Nephron progenitor cell (in vitro differentiated cells): Measurements from ENCODE around the gene ZFP57.

Experiments
- DNase-seq: peaks from one replicate; pipeline ENCODE4 v3.0.0; 2021
- H3K27ac Mint-ChIP-seq: 2 replicates; pipeline ENCODE4 v1.8.0; 2021; ENCODE audit warnings: mild to moderate bottlenecking, moderate library complexity, mixed read lengths
- H3K27me3 Mint-ChIP-seq: 2 replicates; pipeline ENCODE4 v1.8.0; 2021; ENCODE audit warnings: mild to moderate bottlenecking, low read depth, mixed read lengths; ENCODE audit not compliant: poor library complexity
- H3K36me3 Mint-ChIP-seq: 2 replicates; pipeline ENCODE4 v1.8.0; 2021; ENCODE audit warnings: low read depth, mixed read lengths
- H3K4me1 Mint-ChIP-seq: 2 replicates; pipeline ENCODE4 v1.8.0; 2021; ENCODE audit warnings: mixed read lengths
- H3K4me3 Mint-ChIP-seq: 2 replicates; pipeline ENCODE4 v1.8.0; 2021; ENCODE audit warnings: mild to moderate bottlenecking, moderate library complexity, mixed read lengths
- H3K9me3 Mint-ChIP-seq: 2 replicates; pipeline ENCODE4 v1.8.0; 2021; ENCODE audit warnings: mild to moderate bottlenecking, moderate library complexity, mixed read lengths
- TF ChIP-seq, protein P1 (sequence below): fragments of 200-600 bp; sonication (generic); IDR thresholded peaks from 2 replicates; pipeline ENCODE4 v1.5.0; 2021; ENCODE audit warnings: antibody characterized with exemption

ZFP57 gene

GRCh38 chr6:29705389-29706231, 24.7 kb upstream of the ZFP57 start:
- H3K36me3 Mint-ChIP-seq, result no peaks in the 10 kb centered on the region
- no peaks in the 10 kb centered on the region for H3K4me1 Mint-ChIP-seq
- H3K27me3 Mint-ChIP-seq, result peaks cover 83% of the 10 kb centered on the region
- no peak overlapping the region for H3K27ac Mint-ChIP-seq
- TF ChIP-seq, protein P1, sequence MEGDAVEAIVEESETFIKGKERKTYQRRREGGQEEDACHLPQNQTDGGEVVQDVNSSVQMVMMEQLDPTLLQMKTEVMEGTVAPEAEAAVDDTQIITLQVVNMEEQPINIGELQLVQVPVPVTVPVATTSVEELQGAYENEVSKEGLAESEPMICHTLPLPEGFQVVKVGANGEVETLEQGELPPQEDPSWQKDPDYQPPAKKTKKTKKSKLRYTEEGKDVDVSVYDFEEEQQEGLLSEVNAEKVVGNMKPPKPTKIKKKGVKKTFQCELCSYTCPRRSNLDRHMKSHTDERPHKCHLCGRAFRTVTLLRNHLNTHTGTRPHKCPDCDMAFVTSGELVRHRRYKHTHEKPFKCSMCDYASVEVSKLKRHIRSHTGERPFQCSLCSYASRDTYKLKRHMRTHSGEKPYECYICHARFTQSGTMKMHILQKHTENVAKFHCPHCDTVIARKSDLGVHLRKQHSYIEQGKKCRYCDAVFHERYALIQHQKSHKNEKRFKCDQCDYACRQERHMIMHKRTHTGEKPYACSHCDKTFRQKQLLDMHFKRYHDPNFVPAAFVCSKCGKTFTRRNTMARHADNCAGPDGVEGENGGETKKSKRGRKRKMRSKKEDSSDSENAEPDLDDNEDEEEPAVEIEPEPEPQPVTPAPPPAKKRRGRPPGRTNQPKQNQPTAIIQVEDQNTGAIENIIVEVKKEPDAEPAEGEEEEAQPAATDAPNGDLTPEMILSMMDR, result peak; percentile 38
- H3K4me3 Mint-ChIP-seq, result no peak overlapping the region
- H3K9me3 Mint-ChIP-seq, result no peaks in the 10 kb centered on the region
- DNase-seq, result peak; percentile 22

DNA sequence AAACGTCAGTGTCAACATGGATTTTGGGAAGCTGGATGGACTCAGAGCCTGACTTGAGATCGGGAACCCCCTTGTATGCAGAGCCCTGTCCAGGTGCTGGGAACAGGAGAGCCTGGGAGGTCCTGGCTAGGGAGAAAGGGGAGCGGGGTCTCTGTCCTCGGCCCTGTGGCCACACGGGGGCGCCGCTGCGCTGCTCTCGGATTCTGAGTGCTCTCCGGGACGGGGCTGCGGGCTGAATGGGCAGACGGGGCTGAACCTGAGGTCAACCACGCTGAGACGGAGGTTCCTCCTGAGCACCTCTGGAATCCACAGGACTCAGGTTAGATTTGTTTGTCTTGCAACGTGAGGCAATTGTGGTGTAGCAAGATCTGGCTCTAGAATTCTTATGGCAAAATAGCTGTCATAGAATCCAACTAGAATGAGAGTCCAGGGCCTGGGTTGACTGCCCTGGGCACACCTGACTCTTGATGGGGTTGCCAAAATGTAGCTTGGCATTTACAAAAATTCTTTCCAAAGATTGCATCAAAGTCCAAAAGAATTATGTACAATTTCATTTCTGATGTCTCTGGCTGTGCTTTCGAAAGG, 21.7 kb upstream of the ZFP57 start:
- Mint-ChIP-seq H3K4me1 (no peaks in the 10 kb centered on the region), H3K4me3 (no peak overlapping the region), H3K9me3 (no peaks in the 10 kb centered on the region), H3K27ac (no peak overlapping the region), H3K27me3 (peaks cover 62% of the 10 kb centered on the region), H3K36me3 (no peaks in the 10 kb centered on the region)
- DNase-seq, result peak; percentile 88
- TF ChIP-seq, protein P1, result peak; percentile 62

DNA sequence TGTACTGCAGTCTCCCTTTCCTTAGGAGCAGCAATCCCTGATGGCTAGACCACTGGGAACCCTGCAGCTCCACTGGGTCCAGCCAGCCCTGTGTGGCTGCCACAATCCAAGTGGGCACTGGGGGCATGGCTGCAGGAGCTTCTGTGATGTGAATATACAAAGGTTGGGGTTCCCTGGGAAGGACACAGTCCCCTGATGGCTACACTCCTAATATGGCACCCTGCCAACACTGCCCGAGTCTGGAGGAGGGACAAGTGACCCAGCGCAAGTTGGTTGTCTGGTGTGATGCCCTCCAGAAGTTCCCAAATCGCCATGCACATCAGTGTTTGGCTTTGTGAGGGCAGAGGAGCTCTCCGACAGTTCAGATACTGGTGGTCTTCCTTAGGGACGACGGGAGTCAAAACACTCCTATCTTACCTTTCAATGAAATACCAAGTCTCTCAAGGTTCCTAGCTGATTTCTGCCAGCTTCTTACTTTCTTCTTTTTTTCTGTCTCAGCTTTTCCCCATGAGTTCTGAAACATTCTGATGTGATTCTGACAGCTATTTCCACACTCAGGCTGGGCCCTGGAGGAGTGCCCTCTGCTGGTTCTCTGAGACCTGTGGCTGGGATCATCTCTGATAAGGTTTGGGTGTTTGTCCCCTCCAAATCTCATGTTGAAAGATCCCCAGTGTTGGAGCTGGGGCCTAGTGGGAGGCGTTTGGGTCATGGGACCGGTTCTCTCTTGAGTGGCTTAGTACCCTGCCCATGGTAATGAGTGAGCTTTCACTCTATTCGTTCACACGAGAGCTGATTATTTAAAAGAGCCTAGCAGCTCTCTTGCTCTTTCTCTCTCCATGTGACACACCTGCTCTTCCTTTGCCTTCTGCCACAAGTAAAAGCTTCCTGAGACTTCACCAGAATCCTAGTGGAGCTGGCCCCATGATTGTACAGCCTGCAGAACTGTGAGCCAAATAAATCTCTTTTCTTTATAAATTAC, 15.5 kb upstream of the ZFP57 start:
- no peak overlapping the region for H3K4me3 Mint-ChIP-seq
- TF ChIP-seq, protein P1, result no peak
- peak; percentile 13 for DNase-seq
- peaks cover 5% of the 10 kb centered on the region for H3K36me3 Mint-ChIP-seq
- no peaks in the 10 kb centered on the region for H3K4me1 Mint-ChIP-seq
- peaks cover 25% of the 10 kb centered on the region for H3K9me3 Mint-ChIP-seq
- H3K27me3 Mint-ChIP-seq, result peaks cover 11% of the 10 kb centered on the region
- no peak overlapping the region for H3K27ac Mint-ChIP-seq

DNA sequence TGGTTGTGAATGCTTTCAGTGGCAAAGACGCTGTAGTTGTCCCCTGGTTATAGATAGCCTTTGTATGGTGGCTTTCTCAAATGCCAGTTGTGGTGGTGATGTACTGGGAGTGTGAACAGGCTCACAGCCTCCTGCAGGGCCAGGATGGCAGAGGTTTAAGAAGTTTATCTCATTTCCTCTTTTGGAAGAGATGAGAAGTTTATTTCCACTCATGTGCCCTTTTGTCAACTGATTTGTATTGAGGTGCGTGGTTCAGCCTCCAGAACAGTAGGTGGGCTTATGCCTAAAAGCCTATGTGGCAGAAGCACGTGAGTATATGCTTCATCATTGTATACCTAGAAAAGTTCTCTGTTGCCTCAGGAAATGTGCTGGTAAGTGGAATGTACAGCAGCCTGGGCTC, 13.7 kb upstream of the ZFP57 start:
- Mint-ChIP-seq H3K36me3 (peaks cover 10% of the 10 kb centered on the region), H3K4me1 (no peaks in the 10 kb centered on the region), H3K27ac (no peak overlapping the region), H3K4me3 (no peak overlapping the region), H3K27me3 (peaks cover 10% of the 10 kb centered on the region), H3K9me3 (peaks cover 30% of the 10 kb centered on the region)
- DNase-seq, result no peak
- TF ChIP-seq, protein P1, result no peak

DNA sequence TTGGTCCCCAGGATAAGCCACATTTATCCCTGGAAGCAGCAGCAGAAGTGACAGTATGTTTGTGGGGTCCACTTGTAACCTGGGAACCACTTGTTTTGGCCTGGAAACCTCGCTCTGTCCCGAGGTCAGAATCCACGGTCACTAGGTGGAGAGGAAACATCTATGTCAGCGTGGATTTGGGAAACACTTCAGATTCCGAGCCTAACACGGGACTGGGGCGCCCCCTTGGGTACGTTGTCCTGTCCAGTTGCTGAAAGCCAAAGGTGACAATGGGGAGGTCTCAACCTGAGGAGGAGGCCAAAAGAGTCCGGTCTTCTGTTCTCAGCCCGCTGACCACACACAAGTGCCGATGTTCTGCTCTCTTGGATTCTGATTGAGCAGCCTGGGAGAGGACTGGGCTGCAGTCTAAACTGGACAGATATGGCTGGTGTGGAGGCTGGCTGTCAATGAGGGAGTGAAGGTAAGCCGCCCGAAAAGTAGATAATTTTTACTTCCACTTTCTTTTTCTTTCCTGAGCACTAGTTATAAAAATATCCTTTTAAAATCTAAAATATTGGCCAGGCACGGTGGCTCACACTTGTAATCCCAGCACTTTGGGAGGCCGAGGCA, 4.9 kb upstream of the ZFP57 start:
- TF ChIP-seq, protein P1, result no peak
- peaks cover 4% of the 10 kb centered on the region for H3K9me3 Mint-ChIP-seq
- no peak overlapping the region for H3K27ac Mint-ChIP-seq
- H3K36me3 Mint-ChIP-seq, result no peaks in the 10 kb centered on the region
- peak; percentile 8 for DNase-seq
- H3K27me3 Mint-ChIP-seq, result peaks cover 19% of the 10 kb centered on the region
- H3K4me3 Mint-ChIP-seq, result no peak overlapping the region
- no peaks in the 10 kb centered on the region for H3K4me1 Mint-ChIP-seq
